ENCODE data around the gene CETN2. TPM values are rescaled to one million over a fixed set of nuclear protein-coding genes. Genes with fewer than 3 reads are reported as not detected.
"Not testable (repeated sequence)": the region's sequence is repeated elsewhere in the genome, so short reads cannot be mapped to it uniquely, and the experiment has no call there.

CETN2 gene
- total RNA-seq, 4 donors from 2014 or later: 8.9 to 24.1 (median 18.7) TPM

GRCh38 chrX:152845618-152846240, 15.2 kb upstream of the CETN2 start:
- no peaks in the 10 kb centered on the region for H3K27me3 ChIP-seq
- no peak for TF ChIP-seq POLR2AphosphoS5 (IDR thresholded peaks at IDR 0.05)
- TF ChIP-seq POLR2A (IDR thresholded peaks at IDR 0.05): no peak
- no peak for TF ChIP-seq CTCF (IDR thresholded peaks at IDR 0.05)
- no peak for TF ChIP-seq EP300 (IDR thresholded peaks at IDR 0.05)
- no peak overlapping the region for H3K4me3 ChIP-seq
- H3K36me3 ChIP-seq: peaks cover 20% of the 10 kb centered on the region
- 91% methylated on average over 16 of the region's 17 CpGs for WGBS
- H3K4me1 ChIP-seq: no peaks in the 10 kb centered on the region
- H3K27ac ChIP-seq: no peak overlapping the region
- no peaks in the 10 kb centered on the region for H3K9me3 ChIP-seq
- no peak for DNase-seq (ENCODE audit: low spot score in 2 of 2)

- no peak for TF ChIP-seq POLR2A (IDR thresholded peaks at IDR 0.05)
- TF ChIP-seq CTCF (IDR thresholded peaks at IDR 0.05): no peak
- no peak for TF ChIP-seq EP300 (IDR thresholded peaks at IDR 0.05)
- no peak for TF ChIP-seq POLR2AphosphoS5 (IDR thresholded peaks at IDR 0.05)
- H3K9me3 ChIP-seq: no peaks in the 10 kb centered on the region
- no peaks in the 10 kb centered on the region for H3K27me3 ChIP-seq
- H3K4me3 ChIP-seq: no peak overlapping the region
- H3K36me3 ChIP-seq: peaks cover 6% of the 10 kb centered on the region
- no peak overlapping the region for H3K27ac ChIP-seq
- H3K4me1 ChIP-seq: no peaks in the 10 kb centered on the region
- WGBS: 92% methylated on average over 2 of the region's 6 CpGs
- no peak for DNase-seq (ENCODE audit: low spot score in 2 of 2)
Measured at GRCh38 chrX:152844256-152844655, 13.7 kb upstream of the CETN2 start.

- Histone ChIP-seq H3K27me3 (no peaks in the 10 kb centered on the region), H3K27ac (no peak overlapping the region), H3K36me3 (peaks cover 4% of the 10 kb centered on the region), H3K9me3 (no peaks in the 10 kb centered on the region), H3K4me1 (no peaks in the 10 kb centered on the region), H3K4me3 (no peak overlapping the region)
- DNase-seq (ENCODE audit: low spot score in 2 of 2): no peak
- 81% methylated on average over 5 of the region's 5 CpGs for WGBS
- TF ChIP-seq CTCF (IDR thresholded peaks at IDR 0.05): no peak
- TF ChIP-seq EP300 (IDR thresholded peaks at IDR 0.05): no peak
- TF ChIP-seq POLR2AphosphoS5 (IDR thresholded peaks at IDR 0.05): no peak
- TF ChIP-seq POLR2A (IDR thresholded peaks at IDR 0.05): no peak
Measured at GRCh38 chrX:152843852-152844251, 13.3 kb upstream of the CETN2 start.

- Histone ChIP-seq H3K4me3 (no peak overlapping the region), H3K36me3 (peaks cover 4% of the 10 kb centered on the region), H3K27ac (no peak overlapping the region), H3K27me3 (no peaks in the 10 kb centered on the region), H3K4me1 (no peaks in the 10 kb centered on the region), H3K9me3 (no peaks in the 10 kb centered on the region)
- TF ChIP-seq EP300 (IDR thresholded peaks at IDR 0.05): no peak
- TF ChIP-seq POLR2AphosphoS5 (IDR thresholded peaks at IDR 0.05): no peak
- TF ChIP-seq POLR2A (IDR thresholded peaks at IDR 0.05): no peak
- TF ChIP-seq CTCF (IDR thresholded peaks at IDR 0.05): no peak
- WGBS: 88% methylated on average over 10 of the region's 10 CpGs
- no peak for DNase-seq (ENCODE audit: low spot score in 2 of 2)
Measured at GRCh38 chrX:152842772-152843338, 12.3 kb upstream of the CETN2 start.

GRCh38 chrX:152835470-152835869, 4.9 kb upstream of the CETN2 start:
- not testable (repeated sequence) for H3K36me3 ChIP-seq; H3K27ac ChIP-seq; H3K9me3 ChIP-seq; H3K4me3 ChIP-seq; DNase-seq (ENCODE audit: low spot score in 2 of 2); H3K27me3 ChIP-seq
- peaks cover 13% of the 10 kb centered on the region for H3K4me1 ChIP-seq
- WGBS: 100% methylated on average over 1 of the region's 1 CpG
